ENCODE data around the gene SPRED3.
"Not testable (repeated sequence)": the region's sequence is repeated elsewhere in the genome, so short reads cannot be mapped to it uniquely, and the experiment has no call there.

SPRED3 gene

GRCh38 chr19:38388349-38389100 is at the start of gene SPRED3:
SPRED3 (plus strand) TSS chr19:38388697; CDS start chr19:38390303, 1,606 bp downstream.
- no peak for DNase-seq (ENCODE audit: low read depth in 2 of 2)

GRCh38 chr19:38339011-38339410 is 49.5 kb upstream of the SPRED3 start:
- not testable (repeated sequence) for DNase-seq (ENCODE audit: low read depth in 2 of 2)

GRCh38 chr19:38340927-38341326 is 47.6 kb upstream of the SPRED3 start:
- no peak for DNase-seq (ENCODE audit: low read depth in 2 of 2)

GRCh38 chr19:38346837-38347236 is 41.7 kb upstream of the SPRED3 start:
- DNase-seq (ENCODE audit: low read depth in 2 of 2): no peak

GRCh38 chr19:38350883-38351282 is 37.6 kb upstream of the SPRED3 start:
- DNase-seq (ENCODE audit: low read depth in 2 of 2): no peak

GRCh38 chr19:38351865-38352395 is 36.6 kb upstream of the SPRED3 start:
- DNase-seq (ENCODE audit: low read depth in 2 of 2): no peak

- no peak for DNase-seq (ENCODE audit: low read depth in 2 of 2)
Observed at GRCh38 chr19:38352611-38353010, 35.9 kb upstream of the SPRED3 start.

- no peak for DNase-seq (ENCODE audit: low read depth in 2 of 2)
Observed at GRCh38 chr19:38355728-38356725, 32.5 kb upstream of the SPRED3 start.

GRCh38 chr19:38358071-38358470 is 30.4 kb upstream of the SPRED3 start:
- no peak for DNase-seq (ENCODE audit: low read depth in 2 of 2)

- DNase-seq (ENCODE audit: low read depth in 2 of 2): no peak
Observed at GRCh38 chr19:38359242-38360021, 29.1 kb upstream of the SPRED3 start.

GRCh38 chr19:38360351-38360750 is 28.1 kb upstream of the SPRED3 start:
- no peak for DNase-seq (ENCODE audit: low read depth in 2 of 2)

- DNase-seq (ENCODE audit: low read depth in 2 of 2): no peak
Observed at GRCh38 chr19:38360839-38361631, 27.5 kb upstream of the SPRED3 start.

GRCh38 chr19:38361633-38362075 is 26.8 kb upstream of the SPRED3 start:
- DNase-seq (ENCODE audit: low read depth in 2 of 2): peak; percentile 58 to 68

GRCh38 chr19:38362076-38362945 is 26.2 kb upstream of the SPRED3 start:
- peak; percentile 72 to 84 for DNase-seq (ENCODE audit: low read depth in 2 of 2)

- DNase-seq (ENCODE audit: low read depth in 2 of 2): not testable (repeated sequence)
Observed at GRCh38 chr19:38362946-38363688, 25.4 kb upstream of the SPRED3 start.

GRCh38 chr19:38367041-38367440 is 21.5 kb upstream of the SPRED3 start:
- no peak for DNase-seq (ENCODE audit: low read depth in 2 of 2)

- DNase-seq (ENCODE audit: low read depth in 2 of 2): no peak
Observed at GRCh38 chr19:38369584-38369983, 18.9 kb upstream of the SPRED3 start.

- DNase-seq (ENCODE audit: low read depth in 2 of 2): no peak
Observed at GRCh38 chr19:38370299-38370698, 18.2 kb upstream of the SPRED3 start.

- DNase-seq (ENCODE audit: low read depth in 2 of 2): no peak
Observed at GRCh38 chr19:38371081-38371480, 17.4 kb upstream of the SPRED3 start.

All from stimulated activated CD8-positive, alpha-beta memory T cell treated with anti-CD3 and anti-CD28 coated beads, Interleukin-15, amount 100 ng/mL, for 48 hours (primary cell).